ENCODE measurements around the gene TRPM1.

TRPM1 gene

GRCh38 chr15:31013863-31014607 is 87.5 kb downstream of the TRPM1 start:
- no peak for DNase-seq

GRCh38 chr15:31012455-31012854 is 89.1 kb downstream of the TRPM1 start:
- DNase-seq, result no peak

- DNase-seq, result no peak
Measured at GRCh38 chr15:31010036-31010435, 91.5 kb downstream of the TRPM1 start.

GRCh38 chr15:31005660-31006059 is 95.9 kb downstream of the TRPM1 start:
- DNase-seq, result no peak

- no peak for DNase-seq
Measured at GRCh38 chr15:31004220-31004733, 97.2 kb downstream of the TRPM1 start.

- DNase-seq, result no peak
Measured at GRCh38 chr15:31001702-31002101, 99.8 kb downstream of the TRPM1 start.

- no peak for DNase-seq
Measured at GRCh38 chr15:30999729-31000128, 101.8 kb downstream of the TRPM1 start.

- no peak for DNase-seq
Measured at GRCh38 chr15:30997270-30997669, 104.3 kb downstream of the TRPM1 start.

- DNase-seq, result no peak
Measured at GRCh38 chr15:30992249-30992864, 109.2 kb downstream of the TRPM1 start.

GRCh38 chr15:30991255-30992235 is 110.0 kb downstream of the TRPM1 start, which contains the start of gene MTMR10:
MTMR10 (minus strand) TSS chr15:30991628; CDS start chr15:30991506, 122 bp downstream.
- peak; percentile 85 for DNase-seq

- no peak for DNase-seq
Measured at GRCh38 chr15:30990446-30991254, 110.9 kb downstream of the TRPM1 start.

GRCh38 chr15:30990036-30990435 is 111.5 kb downstream of the TRPM1 start:
- no peak for DNase-seq

GRCh38 chr15:30985081-30985531 is 116.4 kb downstream of the TRPM1 start:
- no peak for DNase-seq

GRCh38 chr15:30984542-30984941 is 117.0 kb downstream of the TRPM1 start:
- no peak for DNase-seq

- no peak for DNase-seq
Measured at GRCh38 chr15:30984118-30984517, 117.4 kb downstream of the TRPM1 start.

GRCh38 chr15:30979457-30979856 is 122.1 kb downstream of the TRPM1 start:
- DNase-seq, result no peak

- no peak for DNase-seq
Measured at GRCh38 chr15:30978328-30978727, 123.2 kb downstream of the TRPM1 start.

GRCh38 chr15:30974112-30974511 is 127.4 kb downstream of the TRPM1 start:
- DNase-seq, result no peak

GRCh38 chr15:30973379-30973778 is 128.1 kb downstream of the TRPM1 start:
- DNase-seq, result no peak

GRCh38 chr15:30969724-30970123 is 131.8 kb downstream of the TRPM1 start:
- DNase-seq, result no peak

- DNase-seq, result no peak
Measured at GRCh38 chr15:30963681-30964080, 137.8 kb downstream of the TRPM1 start.

- no peak for DNase-seq
Measured at GRCh38 chr15:30962659-30963058, 138.9 kb downstream of the TRPM1 start.
